Right renal pelvis (tissue), 4 donors: Measurements from ENCODE around the gene SF3B1. TPM values are rescaled to one million over a fixed set of nuclear protein-coding genes. Genes with fewer than 3 reads are reported as not detected.
"Not testable (repeated sequence)": the region's sequence is repeated elsewhere in the genome, so short reads cannot be mapped to it uniquely, and the experiment has no call there.

Experiments used
- DNase-seq, 4 donors: peaks; one replicate each; pipeline ENCODE4 v3.0.0-alpha.2; 2013; ENCODE audit warnings: low read depth in 4 of 4, low spot score in 3 of 4, missing footprints in 1 of 4
- polyA plus RNA-seq, 4 donors: library from polyadenylated mRNA; unstranded; fragments of 120-200 nt; gene quantifications; one replicate each; pipeline ENCODE4 v1.2.1, GENCODE V29; 2013; ENCODE audit not compliant: insufficient read length in 4 of 4

The SF3B1 gene
- polyA plus RNA-seq: 100 to 1,000 TPM; 500 to 655 (median 635) TPM

DNA sequence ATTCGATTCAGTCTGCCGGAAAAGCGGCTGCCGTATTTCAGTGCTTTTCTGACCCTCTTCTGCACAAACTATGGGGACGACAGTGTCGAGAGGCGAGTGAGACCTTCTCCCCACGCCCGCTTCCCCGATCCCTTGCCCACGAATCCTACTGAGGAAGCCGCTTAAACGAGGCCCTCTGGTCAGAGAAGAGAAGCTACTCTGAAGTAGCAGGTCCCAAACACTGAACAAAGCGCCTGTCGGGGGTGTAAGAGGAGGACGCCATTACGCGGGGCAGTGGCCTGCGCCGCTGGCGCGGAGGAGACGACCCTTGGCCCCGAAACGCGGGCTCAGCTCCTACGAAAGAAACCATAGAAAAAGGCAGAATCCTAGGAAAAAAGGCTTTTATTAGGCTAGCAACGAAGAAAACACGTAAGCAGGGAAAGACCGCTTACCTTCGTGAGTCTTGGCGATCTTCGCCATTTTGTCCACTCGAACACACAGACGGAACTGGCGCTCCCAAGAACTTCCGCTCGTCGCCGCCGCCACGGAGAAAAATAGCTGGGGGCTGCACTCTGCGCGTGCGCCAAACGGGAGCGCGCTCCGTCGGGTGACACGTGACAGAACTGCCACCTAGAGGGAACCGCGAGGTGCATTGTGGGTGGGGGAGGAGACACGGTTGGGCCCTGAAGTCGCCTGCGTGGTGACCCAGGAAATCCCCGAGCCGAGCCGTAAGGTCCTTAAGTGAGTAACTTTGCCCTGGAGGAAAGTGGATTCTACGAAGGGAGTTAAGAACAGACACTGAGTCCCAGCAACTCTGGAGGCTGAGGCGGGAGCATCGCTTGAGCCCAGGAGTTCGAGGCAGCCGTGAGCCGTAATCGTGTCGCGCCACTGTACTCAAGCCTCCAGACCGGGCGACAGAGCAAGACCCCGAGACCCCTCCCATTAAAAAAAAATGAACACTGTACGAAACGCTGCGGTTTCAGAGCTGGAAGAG lies at the start of gene SF3B1:
TSS of gene SF3B1 (minus strand) at position 488 of the 973 bp plus-strand sequence. CDS start at position 459, 29 bp downstream.
- DNase-seq: peak; percentile 97 to 99 (median 98)

DNA sequence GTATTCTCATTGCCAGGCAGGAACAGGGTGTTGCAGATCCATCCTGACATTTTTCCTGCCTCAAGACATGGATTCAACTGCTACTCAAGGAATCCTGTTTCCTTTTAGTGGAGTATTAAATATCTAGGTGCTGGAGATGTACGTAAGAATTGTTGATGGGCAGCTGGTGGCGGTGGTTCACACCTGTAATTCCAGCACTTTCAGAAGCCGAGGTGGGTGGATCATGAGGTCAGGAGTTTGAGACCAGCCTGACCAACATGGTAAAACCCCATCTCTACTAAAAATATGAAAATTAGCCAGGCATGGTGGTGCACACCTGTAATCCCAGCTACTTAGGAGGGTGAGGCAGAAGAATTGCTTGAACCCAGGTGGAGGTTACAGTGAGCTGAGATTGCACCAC lies 49.4 kb upstream of the SF3B1 start:
- DNase-seq: not testable (repeated sequence)

GRCh38 chr2:197480165-197481036 lies 45.6 kb upstream of the SF3B1 start:
- no peak for DNase-seq

GRCh38 chr2:197477797-197478196 lies 43.0 kb upstream of the SF3B1 start:
- DNase-seq: no peak

GRCh38 chr2:197472166-197472565 lies 37.3 kb upstream of the SF3B1 start:
- DNase-seq: no peak

GRCh38 chr2:197464175-197464574 lies 29.3 kb upstream of the SF3B1 start:
- no peak for DNase-seq

- no peak for DNase-seq
Observed at GRCh38 chr2:197461057-197461456, 26.2 kb upstream of the SF3B1 start.

GRCh38 chr2:197460649-197461048 lies 25.8 kb upstream of the SF3B1 start:
- no peak for DNase-seq

DNA sequence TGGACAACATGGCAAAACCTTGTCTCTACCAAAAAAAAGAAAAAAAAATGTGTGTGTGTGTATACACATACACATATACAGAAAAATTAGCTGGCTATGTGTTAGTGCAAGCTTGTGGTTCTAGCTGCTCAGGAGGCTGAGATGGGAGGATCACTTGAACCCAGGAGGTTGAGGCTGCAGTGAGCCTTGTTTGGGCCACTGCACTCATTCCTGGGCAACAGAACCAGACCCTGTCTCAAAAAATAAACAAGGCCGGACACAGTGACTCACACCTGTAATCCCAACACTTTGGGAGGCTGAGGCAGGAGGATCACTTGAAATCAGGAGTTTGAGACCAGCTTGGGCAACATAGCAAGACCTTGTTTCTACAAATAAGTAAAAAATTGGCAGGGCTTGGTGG lies 20.6 kb upstream of the SF3B1 start:
- DNase-seq: no peak

DNA sequence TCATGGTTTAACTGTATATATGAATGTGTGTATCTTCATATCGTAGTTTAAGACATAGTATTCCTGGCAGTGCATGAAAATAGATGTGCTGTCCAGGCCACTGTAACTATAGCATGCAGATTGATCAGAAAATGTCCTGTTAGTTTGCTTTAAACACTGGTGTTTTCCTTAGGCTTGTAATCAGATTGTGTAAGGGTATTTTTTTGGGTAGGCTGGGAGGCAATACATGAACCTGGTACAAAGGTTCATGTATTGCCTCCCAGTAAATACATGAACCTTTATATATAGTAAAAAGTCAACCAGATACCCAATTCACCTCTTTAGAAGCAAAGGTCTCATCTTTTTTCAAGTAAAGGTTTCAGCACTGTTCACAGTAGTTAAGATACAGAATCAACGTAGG lies 20.1 kb upstream of the SF3B1 start:
- no peak for DNase-seq

DNA sequence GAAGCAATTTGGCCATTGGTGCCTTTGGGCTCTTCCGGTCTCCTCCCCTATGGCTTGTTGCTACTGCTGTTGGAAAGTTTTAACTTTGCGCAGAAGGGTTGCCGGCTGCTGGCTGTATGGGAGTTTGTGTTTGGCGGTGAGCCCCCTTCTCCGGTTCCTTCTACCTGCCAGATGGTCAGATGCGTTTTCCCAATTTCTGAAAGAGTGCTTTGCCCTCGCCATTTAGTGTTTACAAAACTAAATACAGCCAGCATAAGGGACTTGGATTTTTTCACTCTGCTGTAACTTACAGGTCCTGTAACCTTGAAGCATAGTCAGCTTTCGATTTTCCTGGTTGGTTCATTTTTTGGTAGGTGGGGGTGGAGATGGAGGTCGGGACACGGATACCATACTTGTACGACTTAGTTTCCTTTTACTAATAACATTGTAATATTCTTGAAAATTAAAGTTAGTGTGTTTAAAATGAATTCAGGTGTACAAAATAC lies 19.1 kb upstream of the SF3B1 start:
- DNase-seq: peak in 3 of 4 donors; percentile 65 to 69 (median 67)

DNA sequence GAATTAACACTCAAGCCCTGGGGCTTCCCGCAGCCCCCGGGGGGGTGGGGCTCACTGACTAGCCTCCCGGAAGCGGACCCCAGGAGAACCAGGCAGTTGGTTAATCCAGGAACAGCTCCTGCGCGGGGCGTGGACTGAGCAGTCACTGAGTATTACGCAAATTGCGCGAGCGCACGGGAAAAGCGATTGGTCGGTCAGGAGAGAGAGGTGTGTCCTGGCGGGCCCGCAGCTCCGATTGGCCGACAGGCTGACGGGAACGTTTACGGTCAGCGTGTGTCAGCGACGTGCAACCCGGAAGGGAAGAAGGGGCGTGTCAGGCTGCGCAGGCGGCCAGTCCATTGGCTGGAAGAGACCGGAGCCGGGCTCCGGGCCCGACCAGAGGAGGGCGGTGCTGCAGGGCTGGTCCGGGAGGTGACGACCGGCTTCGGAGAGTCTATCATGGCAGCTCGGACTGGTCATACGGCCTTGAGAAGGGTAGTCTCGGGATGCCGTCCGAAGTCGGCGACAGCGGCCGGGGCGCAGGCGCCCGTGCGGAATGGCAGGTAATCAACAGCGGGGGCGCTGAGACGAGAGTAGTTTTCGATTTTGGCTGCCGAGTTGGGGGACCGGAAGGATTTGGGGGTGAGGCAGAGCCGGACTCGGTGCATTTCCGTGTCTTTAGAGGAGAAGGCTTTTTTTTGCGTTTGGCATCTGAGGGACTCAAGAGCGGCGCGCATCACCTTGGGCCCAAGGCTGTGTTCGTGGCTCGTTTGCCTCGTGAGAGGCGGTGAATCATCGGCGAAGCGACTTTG lies 18.5 kb upstream of the SF3B1 start, which contains the start of gene COQ10B:
TSS of gene COQ10B (plus strand) at position 430 of the 791 bp plus-strand sequence. CDS start at position 439, 9 bp downstream.
- DNase-seq: peak; percentile 97 to 99 (median 98)

- no peak for DNase-seq
Observed at GRCh38 chr2:197452754-197453122, 17.9 kb upstream of the SF3B1 start.

DNA sequence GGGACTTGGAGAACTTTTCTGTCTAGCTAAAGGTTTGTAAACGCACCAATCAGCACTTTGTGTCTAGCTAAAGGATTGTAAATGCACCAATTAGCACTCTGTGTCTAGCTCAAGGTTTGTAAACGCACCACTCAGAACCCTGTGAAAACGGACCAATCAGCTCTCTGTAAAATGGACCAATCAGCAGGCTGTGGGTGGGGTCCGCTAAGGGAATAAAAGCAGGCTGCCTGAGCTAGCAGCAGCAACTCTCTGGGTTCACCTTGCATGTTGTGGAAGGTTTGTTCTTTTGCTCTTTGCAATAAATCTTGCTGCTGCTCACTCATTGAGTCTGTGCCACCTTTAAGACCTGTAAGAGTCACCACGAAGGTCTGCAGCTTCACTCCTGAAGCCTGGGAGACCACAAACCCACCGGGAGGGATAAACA lies 16.1 kb upstream of the SF3B1 start:
- not testable (repeated sequence) for DNase-seq

- no peak for DNase-seq
Observed at GRCh38 chr2:197450465-197450864, 15.6 kb upstream of the SF3B1 start.

DNA sequence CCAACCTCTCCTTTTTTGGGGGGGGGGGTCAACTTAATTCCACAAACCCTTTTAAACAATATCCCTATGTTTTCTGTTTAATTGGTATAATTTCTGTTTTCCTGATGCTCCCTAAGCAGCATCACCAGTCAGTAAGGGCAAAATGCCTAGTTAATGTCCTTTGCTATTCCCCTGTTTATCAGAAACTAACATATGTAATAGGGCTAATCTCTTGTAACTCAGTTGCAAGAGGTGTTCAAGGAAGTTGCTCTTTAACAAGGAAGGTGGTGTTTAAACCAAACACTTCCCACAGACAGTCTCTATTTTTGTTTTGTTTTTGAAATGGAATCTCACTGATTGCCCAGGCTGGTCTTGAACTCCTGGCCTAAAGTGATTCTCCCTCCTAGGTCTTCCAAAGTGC lies 12.0 kb upstream of the SF3B1 start:
- DNase-seq: no peak

DNA sequence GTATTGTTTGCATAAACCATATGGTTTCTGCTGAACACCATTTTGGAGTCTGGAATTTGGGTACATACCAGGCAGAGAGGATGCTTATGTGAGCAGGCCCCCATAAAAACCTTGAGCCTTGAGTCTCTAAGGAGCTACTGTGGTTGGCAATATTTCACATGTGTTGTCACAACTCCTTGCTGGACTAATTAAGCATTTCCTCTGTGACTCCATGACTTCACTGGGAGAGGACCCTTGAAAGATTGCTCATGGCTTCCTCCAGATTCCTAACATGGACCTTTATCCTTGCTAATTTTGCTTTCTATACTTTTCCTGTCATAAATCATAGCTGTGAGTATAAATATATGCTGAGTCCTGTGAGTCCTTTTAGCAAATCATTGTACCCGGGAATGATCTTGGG lies 10.9 kb upstream of the SF3B1 start:
- DNase-seq: no peak

DNA sequence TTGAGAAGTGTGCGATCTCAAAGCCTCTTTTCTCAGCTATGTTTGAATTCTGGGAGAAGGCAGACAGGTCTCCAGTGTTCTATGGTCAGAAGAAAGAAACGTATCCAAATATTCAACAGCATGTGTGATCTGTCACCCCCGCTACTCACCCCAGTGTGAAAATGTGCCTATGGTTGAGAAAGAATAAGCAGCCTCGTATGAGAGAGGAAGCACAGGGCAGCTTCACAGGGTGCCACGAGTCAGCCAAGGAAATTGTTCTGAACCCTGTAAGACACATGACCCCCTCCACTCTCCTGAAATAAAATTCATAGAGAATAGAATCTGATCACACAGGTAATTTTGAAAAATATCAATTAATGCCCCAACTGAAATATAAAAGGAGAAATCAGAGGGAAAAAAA lies 8.0 kb upstream of the SF3B1 start:
- DNase-seq: no peak

- no peak for DNase-seq
Observed at GRCh38 chr2:197437380-197437779, 2.6 kb upstream of the SF3B1 start.
